Measurements from ENCODE around the gene INSIG2.
"Not testable (repeated sequence)": the region's sequence is repeated elsewhere in the genome, so short reads cannot be mapped to it uniquely, and the experiment has no call there.

INSIG2 gene

DNA sequence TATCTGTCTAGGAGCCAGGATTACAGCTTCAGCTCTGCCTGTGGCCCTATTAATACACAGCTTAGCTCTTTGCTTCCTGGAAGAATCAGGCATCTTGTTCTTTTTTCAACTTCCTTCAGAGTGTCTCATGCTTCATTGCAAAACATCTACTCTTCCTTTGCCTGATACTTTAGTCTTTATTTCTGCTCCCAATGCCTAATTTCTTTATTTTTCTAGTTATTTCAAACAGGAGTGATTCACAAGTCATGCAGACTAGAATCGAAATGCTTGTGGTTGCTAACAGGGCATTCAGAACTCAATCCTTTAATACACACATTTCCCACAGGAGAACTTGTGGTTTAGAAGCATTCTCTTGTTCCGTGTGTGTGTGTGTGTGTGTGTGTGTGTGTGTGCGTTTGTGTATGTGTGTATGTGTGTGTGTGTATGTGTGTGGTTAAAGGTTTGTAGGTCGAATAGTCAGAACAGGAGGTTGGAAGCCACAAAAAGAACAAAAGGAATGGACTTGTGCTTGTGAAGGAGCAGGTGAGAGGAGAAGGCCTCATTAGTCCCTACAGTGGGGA, 28.3 kb upstream of the INSIG2 start:
- in situ Hi-C loops (cut with MboI; ENCODE audit: low sequenced_read_pairs), result no loop called here

DNA sequence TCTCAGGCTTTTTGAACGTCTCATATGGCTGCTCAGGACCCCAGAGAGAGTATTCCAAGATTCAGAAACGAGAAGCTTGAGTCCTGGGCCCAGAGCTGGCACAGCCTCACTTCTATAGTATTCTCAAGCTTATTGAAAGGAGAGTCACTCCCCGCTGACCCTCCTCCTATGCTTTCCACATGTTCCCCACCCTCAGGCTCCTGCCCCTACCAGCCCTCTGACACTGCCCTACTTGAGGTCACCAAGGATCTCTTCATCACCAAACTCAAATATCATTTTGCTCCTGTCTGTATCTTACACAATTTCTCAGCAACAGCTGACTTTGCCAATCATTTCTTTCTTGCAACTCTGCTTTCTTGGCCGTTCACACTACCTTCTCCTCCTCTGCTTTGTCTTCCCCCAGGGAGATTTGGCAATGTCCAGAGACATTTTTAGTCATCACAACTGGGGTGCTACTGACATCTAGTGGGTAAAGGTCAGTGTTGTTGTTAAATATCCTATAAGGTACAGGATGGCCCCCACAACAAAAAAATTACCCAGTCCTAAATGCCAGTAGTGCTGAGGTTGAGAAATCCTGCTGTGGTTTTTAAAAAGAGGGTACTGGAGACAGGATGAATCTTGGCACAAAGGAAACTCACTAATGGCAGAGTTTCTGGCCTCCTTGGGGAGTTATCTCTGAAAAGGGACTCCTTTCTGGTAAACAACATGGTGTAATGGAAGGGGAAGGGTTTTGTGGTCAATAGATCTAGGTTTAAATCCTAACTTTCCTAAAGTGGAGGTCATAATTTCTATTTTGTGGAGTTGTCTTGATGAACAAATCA, 26.9 kb upstream of the INSIG2 start:
- in situ Hi-C loops (cut with MboI; ENCODE audit: low sequenced_read_pairs), result no loop called here

DNA sequence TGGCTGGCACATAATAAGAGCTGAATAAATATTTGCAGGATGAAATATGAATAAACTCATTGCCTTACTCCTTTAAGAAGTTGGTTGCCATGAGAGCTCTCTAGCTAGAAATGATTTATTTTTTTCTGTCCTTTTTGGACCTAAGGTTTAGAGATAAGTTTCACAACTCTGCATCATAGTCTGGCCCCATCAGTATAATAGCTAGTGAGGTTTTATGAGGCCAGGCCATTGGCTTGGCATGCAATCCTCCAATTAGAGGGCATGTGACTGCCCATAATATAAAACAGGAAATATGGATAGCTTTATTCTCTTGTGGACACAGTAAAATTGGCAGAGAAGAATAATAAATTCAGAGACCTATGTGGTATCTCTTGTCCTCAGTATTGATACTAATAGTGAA, 26.2 kb upstream of the INSIG2 start:
- in situ Hi-C loops (cut with MboI; ENCODE audit: low sequenced_read_pairs), result no loop called here

DNA sequence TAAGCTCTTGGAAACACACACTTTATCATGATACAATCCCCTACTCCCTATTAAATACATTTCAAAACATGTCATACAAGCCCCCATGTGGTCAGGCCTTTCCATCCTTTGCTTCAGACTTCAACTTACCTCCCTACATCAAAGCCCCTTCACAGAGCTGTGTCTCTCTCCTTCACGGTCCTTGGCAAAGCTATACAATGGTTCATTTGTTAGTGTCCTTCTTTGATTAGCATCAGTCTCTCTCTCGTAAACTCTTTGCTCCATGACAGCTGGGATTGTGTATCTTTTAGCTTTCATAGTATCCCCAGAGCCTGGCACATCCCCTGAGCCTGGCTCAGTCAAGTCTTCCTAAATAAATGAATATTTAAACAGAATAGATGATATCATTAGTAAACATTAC, 25.6 kb upstream of the INSIG2 start:
- in situ Hi-C loops (cut with MboI; ENCODE audit: low sequenced_read_pairs), result no loop called here

DNA sequence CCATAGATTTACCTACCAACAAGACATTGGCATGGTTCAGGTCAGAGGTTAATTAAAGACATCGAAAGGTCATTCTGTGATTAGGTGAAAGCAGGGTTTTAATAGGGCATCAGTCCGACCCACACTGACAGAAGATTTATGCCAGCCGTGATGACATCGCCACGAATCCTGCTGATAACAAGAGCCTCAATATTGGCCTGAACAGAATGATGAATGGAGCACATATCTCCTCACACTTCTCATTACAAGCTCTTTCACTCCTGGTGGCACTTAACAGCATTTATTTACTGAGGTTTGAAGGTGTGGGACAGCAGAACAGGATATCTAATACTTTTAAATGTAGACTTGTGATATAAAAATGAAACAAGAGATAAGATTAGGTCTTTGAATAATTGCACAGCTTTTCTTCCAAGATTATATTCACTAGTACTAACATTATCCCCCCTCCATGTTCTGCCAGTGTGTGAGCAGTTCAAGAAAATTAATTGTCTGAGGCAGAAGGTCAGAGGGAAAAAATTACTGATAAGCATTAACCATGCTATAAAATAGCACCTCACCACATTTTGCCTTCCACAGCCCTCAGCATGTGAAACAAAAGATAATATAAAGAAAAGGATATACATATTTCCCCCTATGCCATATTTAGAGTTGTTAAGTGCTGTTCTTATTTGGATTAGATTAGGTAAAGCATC, 23.1 kb upstream of the INSIG2 start:
- in situ Hi-C loops (cut with MboI; ENCODE audit: low sequenced_read_pairs), result no loop called here

DNA sequence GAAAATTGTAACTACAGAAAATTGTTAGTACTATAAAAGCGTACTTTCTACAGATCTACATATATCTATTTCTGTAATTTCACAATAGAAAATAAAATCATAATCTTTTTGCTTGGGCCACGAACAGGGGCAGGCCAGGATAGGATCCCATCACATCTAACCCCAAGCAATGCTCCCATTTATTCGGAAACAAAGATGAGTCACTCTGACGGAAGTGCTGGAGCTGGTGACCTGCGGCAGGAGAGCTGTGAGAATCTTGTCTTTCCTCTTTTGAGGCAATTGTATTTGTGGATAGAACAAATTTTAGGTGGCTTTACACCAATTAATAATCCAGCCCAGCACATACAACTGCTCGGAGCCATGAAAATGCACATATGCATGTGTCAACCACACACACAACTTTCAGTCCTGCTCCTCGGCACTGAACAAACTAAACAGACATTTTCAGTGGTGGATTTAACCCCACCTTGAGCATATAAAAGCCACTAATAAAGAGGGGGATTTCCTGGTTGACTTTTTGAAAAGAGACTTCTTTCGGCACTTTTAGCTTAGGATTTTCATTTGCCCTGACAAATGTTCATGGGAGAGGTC, 22.3 kb upstream of the INSIG2 start:
- in situ Hi-C loops (cut with MboI; ENCODE audit: low sequenced_read_pairs), result no loop called here

DNA sequence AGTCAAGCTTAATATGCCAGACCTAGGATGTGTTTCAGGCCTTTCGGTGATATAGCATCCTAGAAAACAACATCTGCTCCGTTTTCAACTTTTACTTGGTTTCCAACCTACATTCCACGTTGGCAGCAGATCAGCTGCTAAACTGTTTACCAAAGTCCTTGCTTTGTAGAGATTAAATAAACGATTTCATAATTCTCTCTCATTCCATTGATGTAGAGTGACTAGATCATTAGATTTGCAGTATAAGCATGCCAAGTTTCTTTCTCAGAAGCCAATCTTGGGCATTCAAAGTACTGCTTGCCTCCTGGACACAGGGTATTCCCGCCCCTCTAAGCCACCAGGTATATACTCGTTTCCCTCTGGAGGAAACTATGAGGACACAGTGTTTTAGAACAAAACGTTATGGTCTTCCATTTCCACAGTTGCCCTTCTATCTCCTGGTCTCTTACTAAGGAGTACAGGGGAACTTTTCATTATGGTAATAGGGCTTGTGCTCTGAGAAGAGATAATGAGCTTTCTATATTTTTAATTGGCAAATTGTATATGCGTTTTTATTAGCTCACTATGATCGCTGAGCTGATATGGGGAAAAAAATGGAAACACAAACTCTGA, 10.5 kb upstream of the INSIG2 start:
- in situ Hi-C loops (cut with MboI; ENCODE audit: low sequenced_read_pairs), result no loop called here

DNA sequence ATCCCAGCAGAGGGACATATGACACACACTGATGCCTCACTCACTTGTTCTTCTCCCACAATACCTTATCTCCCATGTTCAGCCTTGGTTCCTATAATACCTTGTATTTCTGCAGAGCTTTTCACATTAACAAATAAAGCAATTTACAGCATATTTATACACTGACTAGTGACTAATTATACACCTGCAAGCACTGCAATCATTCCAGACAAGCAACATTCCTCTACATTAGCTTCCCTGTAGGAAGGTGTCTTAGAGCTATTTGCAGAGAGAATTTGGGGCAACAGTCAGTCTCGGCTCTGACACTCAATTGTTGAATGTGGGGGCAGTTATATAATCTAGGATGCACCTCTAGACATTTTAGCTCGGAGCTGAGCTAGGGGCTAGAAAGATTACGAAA, 9.5 kb upstream of the INSIG2 start:
- in situ Hi-C loops (cut with MboI; ENCODE audit: low sequenced_read_pairs), result no loop called here

DNA sequence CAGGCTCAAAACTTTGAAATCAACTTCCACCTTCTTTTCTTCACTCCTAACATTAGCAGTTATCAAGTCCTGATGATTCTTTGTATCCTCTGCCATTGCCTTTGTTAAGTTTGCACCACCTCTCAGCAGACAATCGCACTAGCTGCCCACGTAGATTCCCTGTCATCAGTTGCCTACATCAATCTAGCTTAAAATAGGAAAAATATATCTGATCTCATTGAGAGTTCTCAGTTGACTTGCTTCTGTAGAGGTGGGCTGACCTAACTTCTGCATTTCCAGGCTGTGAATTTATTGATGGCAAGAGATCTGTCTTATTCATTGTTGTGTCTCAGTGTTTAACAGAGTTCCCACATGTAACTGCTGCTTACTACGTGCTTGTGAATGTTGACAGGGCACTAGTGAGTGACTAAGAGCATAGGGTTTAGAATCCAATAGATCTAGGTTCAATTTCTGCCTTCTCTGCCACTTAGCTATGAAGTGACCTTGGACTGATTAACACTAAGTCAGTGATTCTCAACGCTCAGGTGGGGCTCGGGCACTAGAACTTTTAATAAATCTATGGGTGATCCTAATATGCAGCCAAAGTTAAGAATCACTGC, 3.7 kb upstream of the INSIG2 start:
- in situ Hi-C loops (cut with MboI; ENCODE audit: low sequenced_read_pairs), result no loop called here

DNA sequence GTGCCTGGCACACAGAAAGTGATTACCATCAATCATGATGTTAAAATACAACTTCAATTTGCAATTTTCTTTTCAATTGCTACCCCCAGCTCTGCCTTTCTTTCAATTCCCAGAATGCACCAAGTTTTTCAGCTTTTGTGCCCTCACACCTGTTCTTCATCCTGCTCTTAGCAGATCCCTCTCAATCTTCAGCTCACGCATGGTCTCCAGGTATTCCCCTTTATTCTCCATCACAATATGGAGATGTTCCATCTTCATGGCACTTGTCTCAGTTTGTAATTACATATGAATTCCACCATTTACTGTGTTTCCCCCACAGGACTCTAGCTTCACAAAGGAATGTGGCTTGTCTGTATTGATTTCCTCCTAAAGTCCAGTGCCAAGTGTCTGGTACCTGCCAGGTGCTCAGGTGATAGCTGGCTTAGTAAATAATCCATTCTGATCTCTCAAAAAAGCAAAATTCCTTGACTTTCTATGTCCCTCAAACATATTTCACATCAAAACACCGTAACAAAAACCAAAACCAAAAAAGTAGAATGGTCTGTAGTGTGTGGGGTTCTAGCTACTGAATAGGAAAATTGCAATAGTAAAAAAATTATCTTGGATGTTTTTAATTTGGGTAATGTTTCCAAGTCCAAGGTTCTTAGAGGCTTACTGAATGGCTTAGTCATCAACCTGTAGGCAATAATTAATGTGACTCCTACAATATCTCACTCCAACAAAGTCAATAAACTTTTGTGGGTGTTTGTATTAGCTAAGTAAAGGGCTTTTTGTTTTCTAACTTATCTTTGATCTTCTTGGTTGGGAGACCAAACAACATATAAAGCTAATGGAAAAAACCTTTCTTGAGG, 2.9 kb upstream of the INSIG2 start:
- in situ Hi-C loops (cut with MboI; ENCODE audit: low sequenced_read_pairs), result no loop called here

DNA sequence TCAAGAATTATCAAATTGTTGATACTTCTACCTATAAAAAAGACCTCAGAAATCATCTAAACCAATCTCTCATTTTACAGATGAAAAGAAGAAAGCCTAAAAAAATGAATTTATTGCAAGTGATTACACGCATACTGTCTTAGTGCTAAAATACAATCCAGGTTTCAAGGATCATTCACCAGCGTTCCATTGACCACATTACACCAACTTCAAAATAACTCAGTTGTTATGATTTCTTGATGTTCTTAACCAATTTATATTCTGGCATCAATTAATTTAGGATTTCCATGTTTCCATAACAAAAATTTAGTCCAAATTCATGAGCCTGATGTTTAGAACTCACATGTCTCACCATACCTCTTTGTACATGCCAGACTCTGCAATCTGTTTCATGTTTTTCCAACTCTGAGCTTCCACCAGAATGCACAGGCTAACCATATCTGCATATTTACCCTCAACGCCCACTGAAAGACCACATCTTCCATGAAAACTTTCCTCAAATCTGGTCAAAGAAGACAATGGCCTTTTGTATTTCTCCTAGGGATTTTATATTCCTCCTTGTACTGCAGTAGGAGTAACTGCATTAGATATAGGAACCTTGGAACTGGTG, 2.1 kb upstream of the INSIG2 start:
- in situ Hi-C loops (cut with MboI; ENCODE audit: low sequenced_read_pairs), result no loop called here

DNA sequence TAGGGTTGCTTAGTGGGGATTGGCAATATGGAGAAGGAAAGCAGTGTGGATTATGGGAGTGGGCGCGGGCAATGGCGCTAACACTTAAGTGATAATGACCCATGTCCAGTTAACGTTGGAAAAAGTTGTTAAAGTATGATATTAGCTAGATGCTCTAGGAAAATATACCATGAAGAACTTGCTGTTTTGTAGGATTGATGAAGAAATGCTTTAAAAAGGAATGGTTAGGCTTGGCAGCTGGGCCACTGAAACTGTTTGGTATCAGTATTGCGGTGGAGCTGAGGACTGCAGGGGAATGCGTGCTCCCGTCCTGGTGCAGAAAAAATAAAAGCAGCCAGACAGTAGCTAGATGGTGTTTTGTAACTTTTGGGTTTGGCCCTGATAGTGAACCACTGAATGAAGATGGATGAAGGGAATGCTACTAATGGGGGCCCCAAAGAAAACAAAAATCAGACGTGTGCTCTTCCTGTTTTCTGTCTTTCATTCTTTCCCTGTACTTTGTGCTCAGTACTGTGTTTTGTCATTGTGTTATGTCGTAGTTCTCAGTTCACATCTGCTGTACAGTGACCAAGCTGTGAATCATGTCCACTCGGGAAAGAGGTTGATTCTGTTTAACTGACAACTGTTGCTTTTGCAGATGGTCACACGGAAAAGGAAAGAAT, 999 bp downstream of the INSIG2 start:
- in situ Hi-C loops (cut with MboI; ENCODE audit: low sequenced_read_pairs), result no loop called here

DNA sequence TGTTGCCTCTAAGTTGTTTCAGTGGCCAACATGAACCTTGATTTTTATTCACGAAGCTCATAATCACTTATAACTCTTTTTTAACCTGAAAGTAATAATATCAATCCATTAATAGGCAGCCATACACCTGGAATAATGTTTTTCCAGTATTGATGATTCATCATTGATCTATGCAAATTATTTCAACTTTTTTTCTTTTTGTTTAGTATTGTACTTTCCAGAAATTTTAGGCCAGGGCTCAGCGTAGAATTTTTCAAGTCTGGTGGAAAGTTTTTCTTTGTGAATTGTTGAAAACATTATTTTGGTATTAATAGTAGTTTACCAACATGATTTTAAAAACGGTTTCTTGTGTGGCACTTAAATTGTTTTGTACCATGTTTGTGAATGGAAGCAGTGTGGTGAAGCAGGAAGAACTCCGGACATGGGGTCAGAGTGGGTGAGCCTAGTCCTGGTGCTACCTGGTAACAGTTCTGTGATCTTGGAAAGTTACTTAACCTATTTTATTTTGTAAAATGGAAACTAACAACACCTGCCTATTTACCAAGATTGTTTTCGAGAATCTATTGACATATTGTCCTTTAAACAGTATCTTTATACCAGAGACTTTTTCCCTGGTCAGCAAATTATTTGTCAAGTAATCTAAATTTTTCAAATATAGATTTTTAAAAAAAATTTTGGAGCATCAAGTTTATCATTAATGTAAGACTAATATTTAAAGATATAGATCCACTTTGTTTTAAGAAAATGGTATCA, 2.3 kb downstream of the INSIG2 start:
- in situ Hi-C loops (cut with MboI; ENCODE audit: low sequenced_read_pairs), result no loop called here

DNA sequence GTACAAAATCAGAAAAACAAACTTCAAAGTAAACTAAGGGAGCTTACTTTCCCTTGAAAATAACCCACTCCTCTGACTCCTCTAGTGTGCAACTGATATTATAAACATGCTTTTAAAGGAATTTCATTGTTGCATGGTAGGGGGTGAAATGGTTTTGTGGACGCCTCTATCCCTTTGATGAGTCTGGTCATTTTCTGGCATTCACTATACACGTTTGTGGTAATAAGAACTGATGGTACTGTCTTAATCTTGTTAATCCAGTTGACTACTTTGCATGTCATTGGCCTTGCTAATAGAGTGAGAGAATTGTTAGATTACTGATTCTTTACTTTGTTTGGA, 2.8 kb downstream of the INSIG2 start:
- in situ Hi-C loops (cut with MboI; ENCODE audit: low sequenced_read_pairs), result no loop called here

DNA sequence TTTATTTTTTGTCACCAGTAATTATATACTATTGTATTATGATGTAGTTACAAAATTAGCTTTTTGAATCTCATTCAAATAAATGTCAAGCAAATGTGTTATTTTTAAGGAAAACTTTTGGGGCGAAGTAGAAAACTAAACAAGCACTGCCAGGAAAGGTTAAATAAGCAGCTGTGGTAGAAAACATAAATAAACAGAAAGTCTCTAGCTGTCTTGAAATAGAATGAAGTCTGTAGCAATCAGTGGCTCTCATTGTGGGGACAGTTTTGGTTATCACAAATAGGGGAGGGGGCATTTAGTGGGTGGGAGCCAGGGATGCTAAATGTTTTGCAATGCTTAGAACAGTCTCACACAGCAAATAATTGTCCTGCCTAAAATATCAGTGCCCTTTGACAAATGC, 3.4 kb downstream of the INSIG2 start:
- in situ Hi-C loops (cut with MboI; ENCODE audit: low sequenced_read_pairs), result no loop called here

DNA sequence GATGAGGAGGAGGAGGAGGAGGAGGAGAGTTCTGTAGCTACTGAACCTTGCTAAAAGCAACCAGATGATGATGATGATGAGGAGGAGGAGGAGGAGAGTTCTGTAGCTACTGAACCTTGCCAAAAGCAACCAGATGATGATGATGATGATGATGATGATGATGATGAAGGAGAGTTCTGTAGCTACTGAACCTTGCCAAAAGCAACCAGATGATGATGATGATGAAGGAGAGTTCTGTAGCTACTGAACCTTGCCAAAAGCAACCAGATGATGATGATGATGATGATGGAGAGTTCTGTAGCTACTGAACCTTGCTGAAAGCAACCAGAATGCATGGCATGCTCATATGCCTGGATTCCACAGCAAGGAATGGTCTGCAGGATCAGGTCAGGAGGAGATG, 5.8 kb downstream of the INSIG2 start:
- in situ Hi-C loops (cut with MboI; ENCODE audit: low sequenced_read_pairs), result not testable (repeated sequence)

DNA sequence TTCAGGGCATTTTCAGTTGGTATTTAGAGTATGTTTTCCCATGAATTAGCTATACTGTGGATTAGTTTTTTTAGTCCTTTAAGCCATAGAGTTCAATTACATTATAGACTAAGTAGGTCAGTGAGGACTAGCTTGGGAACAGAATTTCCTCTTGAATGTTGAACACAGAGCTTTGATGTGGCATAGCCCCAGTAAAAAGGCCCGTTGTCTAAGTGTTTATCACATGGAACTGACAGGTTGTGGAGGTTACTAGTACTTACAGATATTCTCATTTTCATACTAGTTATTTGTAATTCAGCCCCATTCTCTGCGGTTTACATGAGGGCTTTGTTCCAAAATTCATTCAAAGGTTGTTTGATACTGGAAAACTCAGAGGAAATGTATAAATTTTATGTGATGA, 6.2 kb downstream of the INSIG2 start:
- in situ Hi-C loops (cut with MboI; ENCODE audit: low sequenced_read_pairs), result no loop called here

DNA sequence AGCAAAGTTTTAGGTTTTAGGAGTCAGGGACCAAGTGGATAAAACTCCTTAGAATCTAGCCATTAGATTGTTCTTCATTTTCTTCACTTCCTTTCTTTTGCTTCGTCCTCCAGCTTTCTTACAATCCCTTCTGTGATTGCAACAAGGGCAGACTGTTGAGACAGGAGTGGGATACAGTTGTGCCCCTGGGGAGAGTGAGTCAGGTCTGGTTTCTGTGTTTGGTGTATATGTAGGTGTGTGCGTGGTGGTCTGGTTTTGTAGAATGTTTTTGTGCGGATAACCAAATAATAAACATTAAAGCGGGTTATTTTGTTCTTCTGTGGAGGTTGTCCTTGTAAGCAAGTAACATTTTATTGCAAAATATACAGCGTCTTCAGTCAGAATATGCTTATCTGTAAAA, 7.3 kb downstream of the INSIG2 start:
- in situ Hi-C loops (cut with MboI; ENCODE audit: low sequenced_read_pairs), result no loop called here

DNA sequence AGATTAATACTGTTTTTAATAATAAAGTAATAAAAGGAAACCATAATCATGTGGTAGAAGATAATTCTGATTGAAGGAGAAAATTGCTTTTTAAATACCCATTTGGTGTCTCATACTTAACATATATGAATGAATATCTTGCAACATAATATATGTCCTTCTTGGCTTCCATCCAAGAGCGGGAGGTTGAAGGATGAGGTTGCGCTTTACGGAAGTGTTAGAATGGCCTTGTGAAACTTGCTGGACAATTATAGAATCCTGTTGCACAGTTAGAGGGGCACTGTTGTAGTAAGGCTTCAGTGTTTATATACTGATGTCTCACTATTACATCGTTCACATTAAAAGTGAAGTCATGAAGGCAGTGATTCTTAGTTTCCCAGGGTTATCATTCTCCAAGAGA, 9.4 kb downstream of the INSIG2 start:
- in situ Hi-C loops (cut with MboI; ENCODE audit: low sequenced_read_pairs), result no loop called here
